SK-N-SH (cell line): ENCODE results near the gene SMAP2.

Source experiments
- CHD2 ChIP-seq: fragments of 150-350 bp; IDR thresholded peaks from 2 replicates; pipeline ENCODE4 v1.6.1; 2018; ENCODE audit warnings: low read length; ENCODE audit not compliant: partially characterized antibody
- CTCF ChIP-seq: fragments of 200-600 bp; sonication (generic); IDR thresholded peaks from 2 replicates; pipeline ENCODE4 v1.6.1; 2017; ENCODE audit warnings: antibody characterized with exemption, mild to moderate bottlenecking, moderate library complexity
- GABPA ChIP-seq: IDR thresholded peaks from 2 replicates; pipeline ENCODE4 v1.4.0; 2012; ENCODE audit warnings: low read depth, mild to moderate bottlenecking
- GATA2 ChIP-seq: sonication (generic); formaldehyde crosslinking; IDR thresholded peaks from 2 replicates; pipeline ENCODE4 v1.5.0; 2020; ENCODE audit warnings: mild to moderate bottlenecking, missing genetic modification reagents
- NRF1 ChIP-seq: IDR thresholded peaks from 2 replicates; pipeline ENCODE4 v1.6.1; 2012; ENCODE audit warnings: low read depth, mild to moderate bottlenecking, low read length
- POLR2AphosphoS5 ChIP-seq: IDR thresholded peaks from 2 replicates; pipeline ENCODE4 v1.6.1; 2012; ENCODE audit warnings: low read depth, low read length
- RAD21 ChIP-seq: IDR thresholded peaks from 2 replicates; pipeline ENCODE4 v1.6.1; 2012; ENCODE audit warnings: mild to moderate bottlenecking, low read length
- SIN3A ChIP-seq: IDR thresholded peaks from 2 replicates; pipeline ENCODE4 v1.6.1; 2012; ENCODE audit warnings: low read depth, mild to moderate bottlenecking, low read length, moderate library complexity, borderline replicate concordance
- TAF1 ChIP-seq: IDR thresholded peaks from 2 replicates; pipeline ENCODE4 v1.6.1; 2012; ENCODE audit warnings: low read depth, mild to moderate bottlenecking, low read length, moderate library complexity, borderline replicate concordance
- USF2 ChIP-seq: fragments of 150-350 bp; IDR thresholded peaks from 2 replicates; pipeline ENCODE4 v1.6.1; 2017; ENCODE audit warnings: antibody characterized with exemption, low read length, low read depth, borderline replicate concordance
- YY1 ChIP-seq: IDR thresholded peaks from 2 replicates; pipeline ENCODE4 v1.4.0; 2012; ENCODE audit warnings: low read depth, mild to moderate bottlenecking
- TF ChIP-seq, protein P1 (sequence below): IDR thresholded peaks from 2 replicates; pipeline ENCODE4 v1.6.1; 2012; ENCODE audit warnings: mild to moderate bottlenecking, low read depth, low read length, moderate library complexity

- TF ChIP-seq CTCF, result no peak
- no peak for TF ChIP-seq USF2
- TF ChIP-seq, protein P1, sequence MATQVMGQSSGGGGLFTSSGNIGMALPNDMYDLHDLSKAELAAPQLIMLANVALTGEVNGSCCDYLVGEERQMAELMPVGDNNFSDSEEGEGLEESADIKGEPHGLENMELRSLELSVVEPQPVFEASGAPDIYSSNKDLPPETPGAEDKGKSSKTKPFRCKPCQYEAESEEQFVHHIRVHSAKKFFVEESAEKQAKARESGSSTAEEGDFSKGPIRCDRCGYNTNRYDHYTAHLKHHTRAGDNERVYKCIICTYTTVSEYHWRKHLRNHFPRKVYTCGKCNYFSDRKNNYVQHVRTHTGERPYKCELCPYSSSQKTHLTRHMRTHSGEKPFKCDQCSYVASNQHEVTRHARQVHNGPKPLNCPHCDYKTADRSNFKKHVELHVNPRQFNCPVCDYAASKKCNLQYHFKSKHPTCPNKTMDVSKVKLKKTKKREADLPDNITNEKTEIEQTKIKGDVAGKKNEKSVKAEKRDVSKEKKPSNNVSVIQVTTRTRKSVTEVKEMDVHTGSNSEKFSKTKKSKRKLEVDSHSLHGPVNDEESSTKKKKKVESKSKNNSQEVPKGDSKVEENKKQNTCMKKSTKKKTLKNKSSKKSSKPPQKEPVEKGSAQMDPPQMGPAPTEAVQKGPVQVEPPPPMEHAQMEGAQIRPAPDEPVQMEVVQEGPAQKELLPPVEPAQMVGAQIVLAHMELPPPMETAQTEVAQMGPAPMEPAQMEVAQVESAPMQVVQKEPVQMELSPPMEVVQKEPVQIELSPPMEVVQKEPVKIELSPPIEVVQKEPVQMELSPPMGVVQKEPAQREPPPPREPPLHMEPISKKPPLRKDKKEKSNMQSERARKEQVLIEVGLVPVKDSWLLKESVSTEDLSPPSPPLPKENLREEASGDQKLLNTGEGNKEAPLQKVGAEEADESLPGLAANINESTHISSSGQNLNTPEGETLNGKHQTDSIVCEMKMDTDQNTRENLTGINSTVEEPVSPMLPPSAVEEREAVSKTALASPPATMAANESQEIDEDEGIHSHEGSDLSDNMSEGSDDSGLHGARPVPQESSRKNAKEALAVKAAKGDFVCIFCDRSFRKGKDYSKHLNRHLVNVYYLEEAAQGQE, result no peak
- TF ChIP-seq GABPA, result no peak
- TF ChIP-seq CHD2, result no peak
- TF ChIP-seq POLR2AphosphoS5, result no peak
- TF ChIP-seq YY1, result no peak
- TF ChIP-seq GATA2, result no peak
- TF ChIP-seq TAF1, result no peak
- no peak for TF ChIP-seq SIN3A
- no peak for TF ChIP-seq RAD21
- TF ChIP-seq NRF1, result no peak
Measured at GRCh38 chr1:40394491-40395172, 21.1 kb downstream of the SMAP2 start.
